ENCODE data around the gene ZNF787. TPM values are rescaled to one million over a fixed set of nuclear protein-coding genes. Genes with fewer than 3 reads are reported as not detected.
A peak's percentile ranks its signal among the peaks of the same experiment; 100 is the strongest.

The ZNF787 gene
- total RNA-seq, 4 donors from 2014 or later = 3.3 to 32.1 (median 21.5) TPM; not detected in 1

DNA sequence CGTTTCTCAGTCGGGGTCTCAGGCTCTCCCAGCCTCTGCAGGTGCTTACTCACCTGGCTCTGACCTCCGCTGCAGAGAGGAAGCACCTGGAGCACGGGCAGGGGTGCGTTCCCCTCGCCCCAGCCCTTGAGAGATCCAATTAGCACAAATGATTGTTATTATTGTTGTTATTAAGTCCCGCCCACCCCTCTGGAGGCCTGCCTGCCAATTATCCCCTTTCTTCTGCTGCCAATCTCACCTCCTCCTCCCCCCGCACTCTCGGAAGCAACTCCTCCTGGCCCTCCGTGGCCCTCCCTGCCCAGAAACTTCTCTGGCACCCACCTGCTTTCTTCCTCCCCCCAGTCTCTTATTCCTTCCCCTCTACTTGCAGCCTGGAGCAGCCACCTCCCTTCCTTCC lies 8.8 kb downstream of the ZNF787 start:
- H3K9me3 ChIP-seq = no peaks in the 10 kb centered on the region
- H3K4me1 ChIP-seq = peaks cover 0 to 47% of the 10 kb centered on the region in 2 donors
- TF ChIP-seq POLR2A (IDR thresholded peaks at IDR 0.05) (no peak), CTCF (IDR thresholded peaks at IDR 0.05) (no peak)
- H3K36me3 ChIP-seq = no peaks in the 10 kb centered on the region
- no peak overlapping the region for H3K4me3 ChIP-seq
- H3K27ac ChIP-seq = peak overlapping the region; percentile 14 to 66
- H3K27me3 ChIP-seq = no peaks in the 10 kb centered on the region
- intact Hi-C loops (cut with DNase I; ENCODE audit: low total_unique reads) = no loop called here
- DNase-seq = no peak

DNA sequence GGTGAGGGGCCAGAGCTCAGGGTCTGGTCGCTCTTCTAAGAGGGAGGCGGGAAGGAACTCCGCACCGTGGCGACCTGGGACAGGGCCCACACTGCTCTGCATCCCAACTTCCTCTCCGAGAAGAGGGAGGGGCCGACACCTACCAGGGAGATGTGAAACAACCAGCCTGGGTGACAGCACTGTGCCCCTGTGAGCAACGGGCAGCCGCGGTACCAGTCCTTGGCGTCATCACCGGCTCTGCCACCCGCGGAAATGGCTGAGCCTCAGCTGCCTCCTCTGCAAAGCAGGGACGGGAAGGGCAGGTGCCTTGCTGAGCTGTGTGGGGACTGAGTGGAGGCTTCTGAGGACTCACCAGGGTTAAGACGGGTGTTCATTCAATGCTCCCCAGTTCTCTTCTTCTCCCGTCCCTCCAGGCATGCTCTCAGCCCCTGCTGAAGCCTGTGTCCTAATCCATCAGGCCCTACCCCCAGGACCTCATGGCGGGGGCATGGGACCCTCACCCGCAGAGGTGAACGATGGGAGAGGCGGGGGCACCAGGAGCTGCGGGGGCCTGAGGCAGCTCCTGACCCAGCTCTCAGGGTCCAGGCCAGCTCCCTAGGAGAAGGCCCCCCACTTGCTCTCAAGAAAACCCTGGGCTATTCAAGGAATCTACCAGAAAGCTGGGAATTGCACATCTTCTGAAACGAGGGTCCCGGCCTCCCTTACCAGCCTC lies 9.3 kb downstream of the ZNF787 start:
- H3K4me1 ChIP-seq = peaks cover 0 to 47% of the 10 kb centered on the region in 2 donors
- intact Hi-C loops (cut with DNase I; ENCODE audit: low total_unique reads) = no loop called here
- DNase-seq = no peak
- H3K36me3 ChIP-seq = no peaks in the 10 kb centered on the region
- TF ChIP-seq POLR2A (IDR thresholded peaks at IDR 0.05) (no peak), CTCF (IDR thresholded peaks at IDR 0.05) (no peak)
- H3K4me3 ChIP-seq = no peak overlapping the region
- no peaks in the 10 kb centered on the region for H3K9me3 ChIP-seq
- no peaks in the 10 kb centered on the region for H3K27me3 ChIP-seq
- peak overlapping the region; percentile 14 to 66 for H3K27ac ChIP-seq

DNA sequence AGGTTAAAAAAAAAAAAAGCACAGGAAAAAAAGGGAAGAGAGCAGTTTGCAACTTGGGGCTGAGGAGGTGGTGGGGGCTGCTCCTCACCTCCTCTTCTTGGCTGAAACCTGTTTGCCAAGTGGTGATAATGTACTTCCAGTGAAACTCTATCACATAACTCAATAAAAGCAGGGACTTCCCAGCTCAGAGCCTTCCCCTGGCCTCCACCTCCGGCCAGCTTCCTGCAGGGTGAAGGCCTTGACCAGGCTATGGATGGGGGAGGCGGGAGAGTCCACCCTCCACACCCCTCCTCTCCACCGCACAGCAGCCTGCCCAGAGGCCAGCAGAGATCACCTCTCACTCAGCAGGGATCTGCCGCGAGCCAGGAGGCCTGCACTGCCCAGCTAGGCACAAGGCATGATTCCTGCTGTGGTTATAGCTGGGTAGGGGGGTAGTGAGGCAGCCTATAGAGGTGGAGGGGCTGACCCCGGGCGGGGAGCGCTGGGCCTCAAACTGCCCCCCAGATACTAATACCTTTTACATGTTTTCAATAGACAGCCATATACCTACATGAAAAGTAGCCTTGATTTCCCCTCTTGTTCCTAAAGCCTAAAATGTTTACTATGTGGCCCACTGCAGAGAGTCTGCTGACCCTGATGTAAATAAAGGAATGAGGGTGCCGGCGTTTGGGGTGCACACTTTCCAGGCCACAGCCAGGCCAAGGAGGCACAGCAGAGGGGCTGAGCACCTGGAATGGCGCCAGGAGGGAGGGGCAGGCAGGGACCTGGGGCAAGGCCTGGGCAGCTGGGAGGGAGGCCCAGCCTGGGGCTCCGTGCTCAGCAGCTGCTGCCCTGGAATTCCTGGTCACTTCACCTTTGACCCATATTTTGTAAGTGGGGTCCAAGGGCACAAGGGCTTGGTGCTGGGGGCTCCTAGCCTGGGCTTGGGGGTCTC lies 10.3 kb downstream of the ZNF787 start:
- peaks cover 0 to 47% of the 10 kb centered on the region in 2 donors for H3K4me1 ChIP-seq
- no peaks in the 10 kb centered on the region for H3K9me3 ChIP-seq
- H3K27me3 ChIP-seq = no peaks in the 10 kb centered on the region
- H3K36me3 ChIP-seq = no peaks in the 10 kb centered on the region
- H3K4me3 ChIP-seq = no peak overlapping the region
- H3K27ac ChIP-seq = peak overlapping the region; percentile 14 to 66
- DNase-seq = no peak
- TF ChIP-seq POLR2A (IDR thresholded peaks at IDR 0.05) = no peak
- TF ChIP-seq CTCF (IDR thresholded peaks at IDR 0.05) = no peak
- intact Hi-C loops (cut with DNase I; ENCODE audit: low total_unique reads) = no loop called here

GRCh38 chr19:56109226-56109625 lies 11.9 kb downstream of the ZNF787 start:
- intact Hi-C loops (cut with DNase I; ENCODE audit: low total_unique reads) = no loop called here
- Histone ChIP-seq H3K4me3 (peak overlapping the region; percentile 3 to 11), H3K36me3 (no peaks in the 10 kb centered on the region), H3K27me3 (no peaks in the 10 kb centered on the region), H3K4me1 (peaks cover 0 to 39% of the 10 kb centered on the region in 2 donors), H3K27ac (peak overlapping the region; percentile 35 to 47), H3K9me3 (no peaks in the 10 kb centered on the region)
- TF ChIP-seq CTCF (IDR thresholded peaks at IDR 0.05) = no peak
- TF ChIP-seq POLR2A (IDR thresholded peaks at IDR 0.05) = no peak
- DNase-seq = no peak
